Measurements from ENCODE around the gene PKP4. TPM values are rescaled to one million over a fixed set of nuclear protein-coding genes. Genes with fewer than 3 reads are reported as not detected.

The PKP4 gene
- total RNA-seq, 6 donors from 2014 or later, result 37.5 to 160 (median 60.8) TPM

DNA sequence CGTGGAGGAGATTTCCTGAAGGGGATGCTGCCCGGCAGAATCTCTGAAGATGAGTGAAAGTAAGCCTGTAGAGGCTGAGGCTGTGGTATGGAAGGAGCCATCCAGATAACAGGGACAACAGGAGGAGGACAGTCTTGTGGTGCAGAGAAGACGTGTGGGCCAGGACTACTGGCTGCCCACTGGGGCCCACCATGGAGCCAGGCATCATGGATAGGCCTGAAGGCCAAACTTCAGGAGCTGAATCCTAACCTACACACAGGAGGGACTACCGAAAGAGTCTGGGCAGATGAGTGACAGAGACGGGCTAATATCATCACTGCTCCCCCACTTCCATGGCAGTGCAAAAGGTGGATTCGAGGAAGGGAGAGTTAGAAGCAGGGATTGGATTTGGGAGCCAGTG is 207.0 kb downstream of the PKP4 start:
- no peak overlapping the region for H3K27ac ChIP-seq
- 86 to 92% methylated on average over 6 of the region's 6 CpGs for WGBS, 2 donors
- no peaks in the 10 kb centered on the region for H3K27me3 ChIP-seq
- H3K4me3 ChIP-seq, result no peak overlapping the region
- DNase-seq (no peak), ATAC-seq (ENCODE audit: low FRiP score in 2 of 2) (no peak)
- H3K4me1 ChIP-seq, result peaks cover 0 to 17% (median 6%) of the 10 kb centered on the region in 4 donors
- TF ChIP-seq, protein P1, sequence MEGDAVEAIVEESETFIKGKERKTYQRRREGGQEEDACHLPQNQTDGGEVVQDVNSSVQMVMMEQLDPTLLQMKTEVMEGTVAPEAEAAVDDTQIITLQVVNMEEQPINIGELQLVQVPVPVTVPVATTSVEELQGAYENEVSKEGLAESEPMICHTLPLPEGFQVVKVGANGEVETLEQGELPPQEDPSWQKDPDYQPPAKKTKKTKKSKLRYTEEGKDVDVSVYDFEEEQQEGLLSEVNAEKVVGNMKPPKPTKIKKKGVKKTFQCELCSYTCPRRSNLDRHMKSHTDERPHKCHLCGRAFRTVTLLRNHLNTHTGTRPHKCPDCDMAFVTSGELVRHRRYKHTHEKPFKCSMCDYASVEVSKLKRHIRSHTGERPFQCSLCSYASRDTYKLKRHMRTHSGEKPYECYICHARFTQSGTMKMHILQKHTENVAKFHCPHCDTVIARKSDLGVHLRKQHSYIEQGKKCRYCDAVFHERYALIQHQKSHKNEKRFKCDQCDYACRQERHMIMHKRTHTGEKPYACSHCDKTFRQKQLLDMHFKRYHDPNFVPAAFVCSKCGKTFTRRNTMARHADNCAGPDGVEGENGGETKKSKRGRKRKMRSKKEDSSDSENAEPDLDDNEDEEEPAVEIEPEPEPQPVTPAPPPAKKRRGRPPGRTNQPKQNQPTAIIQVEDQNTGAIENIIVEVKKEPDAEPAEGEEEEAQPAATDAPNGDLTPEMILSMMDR (IDR thresholded peaks at IDR 0.05), result no peak
- H3K36me3 ChIP-seq, result peaks cover 9 to 60% (median 22%) of the 10 kb centered on the region in 4 donors
- no peaks in the 10 kb centered on the region for H3K9me3 ChIP-seq

DNA sequence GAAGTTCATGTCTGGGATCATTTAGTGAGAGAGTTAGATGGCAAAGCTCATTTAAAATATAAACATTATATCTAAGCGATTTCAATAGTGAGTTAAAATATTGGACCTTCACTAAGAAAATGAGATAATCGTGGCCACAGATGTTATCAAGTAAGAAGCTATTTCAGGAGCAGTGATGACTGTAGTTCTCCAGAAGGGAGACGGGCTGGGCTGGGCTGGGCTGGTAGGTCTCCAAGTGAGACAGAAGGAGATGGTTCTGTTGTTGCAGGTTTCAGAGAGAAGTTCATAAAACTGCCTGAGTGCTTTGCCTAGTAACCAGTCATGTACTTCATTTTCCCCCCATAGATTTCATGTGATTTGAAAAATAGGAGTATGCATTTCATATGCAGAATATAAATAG is 208.2 kb downstream of the PKP4 start:
- no peak overlapping the region for H3K27ac ChIP-seq
- H3K4me1 ChIP-seq, result peaks cover 0 to 17% (median 6%) of the 10 kb centered on the region in 4 donors
- TF ChIP-seq, protein P1 (IDR thresholded peaks at IDR 0.05), result no peak
- no peak for TF ChIP-seq EP300 (IDR thresholded peaks at IDR 0.05)
- TF ChIP-seq POLR2AphosphoS5 (IDR thresholded peaks at IDR 0.05), result no peak
- no peak for TF ChIP-seq POLR2A (IDR thresholded peaks at IDR 0.05)
- H3K27me3 ChIP-seq, result no peaks in the 10 kb centered on the region
- no peak for DNase-seq
- ATAC-seq (ENCODE audit: low FRiP score in 2 of 2), result peak in 1 of 2 donors; percentile 44
- no peaks in the 10 kb centered on the region for H3K9me3 ChIP-seq
- H3K36me3 ChIP-seq, result peaks cover 9 to 72% (median 26%) of the 10 kb centered on the region in 4 donors
- H3K4me3 ChIP-seq, result no peak overlapping the region
- 44 to 56% methylated on average over 3 of the region's 3 CpGs for WGBS, 2 donors

DNA sequence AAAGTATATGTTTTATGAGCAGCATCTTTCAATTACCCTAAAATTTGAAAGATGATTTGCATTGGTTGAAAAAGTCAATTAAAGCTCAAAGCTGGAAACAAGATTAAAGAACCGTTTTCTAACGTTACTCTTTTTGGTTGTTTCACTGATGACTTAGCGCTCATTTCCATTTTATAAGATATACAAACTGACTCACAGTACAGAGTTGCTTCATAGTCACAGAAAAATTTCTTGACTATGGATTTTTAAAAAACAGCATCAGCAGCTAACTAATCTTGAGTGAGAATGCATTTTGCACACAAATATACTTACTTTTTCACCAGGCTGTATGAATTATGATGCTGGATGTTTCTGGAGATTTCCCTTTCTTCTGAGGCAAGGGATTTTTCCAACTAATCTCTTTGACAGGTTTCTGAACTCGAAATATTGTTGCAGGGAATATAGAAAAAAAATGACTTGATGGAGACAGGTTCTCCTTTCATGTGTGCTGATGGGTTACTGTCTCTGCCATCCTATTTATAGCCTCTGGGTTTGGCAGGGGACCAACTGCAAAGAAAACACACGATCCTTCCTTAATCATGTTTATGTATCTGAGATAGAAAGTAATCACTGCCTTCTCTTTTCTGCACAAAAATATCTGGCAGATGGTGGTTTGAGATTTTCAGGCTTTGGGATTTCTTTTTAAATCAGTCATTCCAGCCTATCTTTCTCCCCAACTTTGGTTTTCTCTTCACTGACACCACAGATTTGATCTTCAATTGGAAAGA is 209.0 kb downstream of the PKP4 start:
- H3K9me3 ChIP-seq, result no peaks in the 10 kb centered on the region
- no peaks in the 10 kb centered on the region for H3K27me3 ChIP-seq
- no peak overlapping the region for H3K4me3 ChIP-seq
- H3K27ac ChIP-seq, result no peak overlapping the region
- ATAC-seq (ENCODE audit: low FRiP score in 2 of 2) (no peak), DNase-seq (no peak)
- H3K4me1 ChIP-seq, result peaks cover 0 to 17% (median 6%) of the 10 kb centered on the region in 4 donors
- WGBS, 2 donors, result 53 to 57% methylated on average over 5 of the region's 5 CpGs
- TF ChIP-seq POLR2AphosphoS5 (IDR thresholded peaks at IDR 0.05) (no peak), EP300 (IDR thresholded peaks at IDR 0.05) (no peak), POLR2A (IDR thresholded peaks at IDR 0.05) (no peak)
- TF ChIP-seq, protein P1 (IDR thresholded peaks at IDR 0.05), result no peak
- peaks cover 9 to 77% (median 28%) of the 10 kb centered on the region in 4 donors for H3K36me3 ChIP-seq

DNA sequence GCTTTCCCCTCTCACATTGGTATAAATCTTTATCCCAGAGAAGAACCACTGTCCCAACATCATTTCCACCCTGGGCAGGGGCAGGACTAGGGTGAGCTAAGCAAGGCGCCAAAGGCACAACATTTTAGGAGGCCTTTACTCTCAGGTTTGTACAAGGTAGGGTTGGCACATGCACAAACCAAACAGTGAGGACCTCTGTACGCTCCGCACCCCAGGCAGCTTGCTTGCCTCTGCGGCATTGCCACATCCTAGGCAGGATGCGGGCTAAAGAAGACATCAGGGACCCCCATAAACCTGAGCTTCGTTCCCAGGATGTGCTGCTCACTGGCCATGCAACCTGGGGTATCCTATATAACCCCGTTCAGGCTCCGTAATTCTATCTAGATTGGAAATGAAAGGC is 210.2 kb downstream of the PKP4 start:
- Histone ChIP-seq H3K27ac (no peak overlapping the region), H3K36me3 (peaks cover 9 to 69% (median 23%) of the 10 kb centered on the region in 4 donors)

More for the DNA sequence above, 210.2 kb downstream of the PKP4 start:
- H3K27me3 ChIP-seq, result no peaks in the 10 kb centered on the region
- no peak overlapping the region for H3K4me3 ChIP-seq
- ATAC-seq (ENCODE audit: low FRiP score in 2 of 2) (no peak), DNase-seq (no peak)
- no peaks in the 10 kb centered on the region for H3K9me3 ChIP-seq
- WGBS, 2 donors, result 89 to 91% methylated on average over 8 of the region's 8 CpGs
- no peak for TF ChIP-seq EP300 (IDR thresholded peaks at IDR 0.05)
- TF ChIP-seq POLR2A (IDR thresholded peaks at IDR 0.05), result no peak
- no peak for TF ChIP-seq POLR2AphosphoS5 (IDR thresholded peaks at IDR 0.05)
- TF ChIP-seq, protein P1 (IDR thresholded peaks at IDR 0.05), result no peak
- H3K4me1 ChIP-seq, result peaks cover 0 to 17% (median 6%) of the 10 kb centered on the region in 4 donors
